PC-9 (cell line): ENCODE results near the gene DRG2.

Experiments used
- CTCF ChIP-seq: fragments of 200-600 bp; sonication (generic); conservative IDR thresholded peaks from 2 replicates; pipeline ENCODE4 v1.6.1; 2017; ENCODE audit warnings: mixed run types, antibody characterized with exemption, mild to moderate bottlenecking, moderate library complexity
- EZH2 ChIP-seq: fragments of 200-600 bp; sonication (generic); IDR thresholded peaks from 2 replicates; pipeline ENCODE4 v1.8.0; 2017; ENCODE audit warnings: antibody characterized with exemption, low read depth

GRCh38 chr17:18156976-18157280 lies 69.2 kb downstream of the DRG2 start:
- TF ChIP-seq CTCF (no peak), EZH2 (no peak)
